ENCODE results near the gene AGMAT. TPM values are rescaled to one million over a fixed set of nuclear protein-coding genes. Genes with fewer than 3 reads are reported as not detected.
"Not testable (repeated sequence)": the region's sequence is repeated elsewhere in the genome, so short reads cannot be mapped to it uniquely, and the experiment has no call there.

The AGMAT gene
- total and polyA plus RNA-seq, 11 donors = 0.08 to 0.53 (median 0.22) TPM; not detected in 6

GRCh38 chr1:15610167-15610566, 25.3 kb upstream of the AGMAT start:
- H3K27me3 ChIP-seq = no peaks in the 10 kb centered on the region
- no peaks in the 10 kb centered on the region for H3K4me1 ChIP-seq
- intact Hi-C loops (cut with DNase I) = no loop called here
- DNase-seq (no peak), ATAC-seq (no peak)
- TF ChIP-seq CTCF (IDR thresholded peaks at IDR 0.05) (no peak), POLR2A (IDR thresholded peaks at IDR 0.05) (no peak)
- no peak overlapping the region for H3K4me3 ChIP-seq
- H3K36me3 ChIP-seq = no peaks in the 10 kb centered on the region
- no peaks in the 10 kb centered on the region for H3K9me3 ChIP-seq
- 63 to 72% (median 66%) methylated on average over 4 of the region's 4 CpGs for WGBS, 4 donors
- H3K27ac ChIP-seq = no peak overlapping the region

GRCh38 chr1:15609631-15610030, 24.8 kb upstream of the AGMAT start:
- 84 to 87% (median 86%) methylated on average over 7 of the region's 7 CpGs for WGBS, 4 donors
- no peaks in the 10 kb centered on the region for H3K4me1 ChIP-seq
- TF ChIP-seq CTCF (IDR thresholded peaks at IDR 0.05) (no peak), POLR2A (IDR thresholded peaks at IDR 0.05) (no peak)
- DNase-seq (no peak), ATAC-seq (no peak)
- H3K36me3 ChIP-seq = no peaks in the 10 kb centered on the region
- no peak overlapping the region for H3K27ac ChIP-seq
- intact Hi-C loops (cut with DNase I) = loop anchor here in 1 of 10 donors (10.0 kb wide), 1 partner anchor 125 kb away; the partner anchor contains the start of gene SLC25A34
- no peak overlapping the region for H3K4me3 ChIP-seq
- H3K9me3 ChIP-seq = no peaks in the 10 kb centered on the region
- no peaks in the 10 kb centered on the region for H3K27me3 ChIP-seq

- intact Hi-C loops (cut with DNase I) = loop anchor here in 1 of 10 donors (10.0 kb wide), 1 partner anchor 129 kb away; the partner anchor contains the start of gene SLC25A34
- WGBS, 4 donors = 86 to 93% (median 90%) methylated on average over 11 of the region's 11 CpGs
- Histone ChIP-seq H3K9me3 (no peaks in the 10 kb centered on the region), H3K4me3 (no peak overlapping the region), H3K27ac (no peak overlapping the region), H3K27me3 (no peaks in the 10 kb centered on the region), H3K36me3 (no peaks in the 10 kb centered on the region), H3K4me1 (peaks cover 0 to 21% (median 11%) of the 10 kb centered on the region in 12 donors)
- no peak for ATAC-seq
- no peak for DNase-seq
- TF ChIP-seq POLR2A (IDR thresholded peaks at IDR 0.05) (no peak), CTCF (IDR thresholded peaks at IDR 0.05) (no peak)
Measured at GRCh38 chr1:15605398-15606383, 20.8 kb upstream of the AGMAT start.

- not testable (repeated sequence) for H3K4me3 ChIP-seq, ATAC-seq, H3K9me3 ChIP-seq, H3K27me3 ChIP-seq, H3K27ac ChIP-seq, DNase-seq, H3K36me3 ChIP-seq
- peaks cover 0 to 21% (median 11%) of the 10 kb centered on the region in 12 donors for H3K4me1 ChIP-seq
- 91 to 97% (median 96%) methylated on average over 11 to 21 of the region's 21 CpGs for WGBS, 4 donors
- intact Hi-C loops (cut with DNase I) = loop anchor here in 2 of 10 donors (5.0 to 10.0 kb wide), 2 partner anchors 77 to 130 kb away; partner anchors contain the start of genes DNAJC16 (in 1 of the 2) and SLC25A34 (in 1 of the 2)
Measured at GRCh38 chr1:15604400-15604799, 19.5 kb upstream of the AGMAT start.

- not testable (repeated sequence) for H3K27me3 ChIP-seq, DNase-seq, H3K9me3 ChIP-seq, H3K36me3 ChIP-seq, ATAC-seq
- peak overlapping the region in 11 of 12 donors; percentile 49 to 91 (median 79) for H3K27ac ChIP-seq
- intact Hi-C loops (cut with DNase I) = loop anchor here in 3 of 10 donors (1.0 to 10.0 kb wide), 4 partner anchors 13 to 131 kb away; partner anchors contain the start of genes DDI2 (in 2 of the 3), DNAJC16 (in 1 of the 3) and SLC25A34 (in 1 of the 3)
- H3K4me1 ChIP-seq = peaks cover 0 to 21% (median 11%) of the 10 kb centered on the region in 12 donors
- peak overlapping the region in 11 of 12 donors; percentile 52 to 89 (median 72) for H3K4me3 ChIP-seq
- 66 to 76% (median 67%) methylated on average over 13 of the region's 13 CpGs for WGBS, 4 donors
Measured at GRCh38 chr1:15603966-15604282, 19.1 kb upstream of the AGMAT start.
